Measurements from ENCODE around the gene PSMD6.

- TF ChIP-seq, protein P1, sequence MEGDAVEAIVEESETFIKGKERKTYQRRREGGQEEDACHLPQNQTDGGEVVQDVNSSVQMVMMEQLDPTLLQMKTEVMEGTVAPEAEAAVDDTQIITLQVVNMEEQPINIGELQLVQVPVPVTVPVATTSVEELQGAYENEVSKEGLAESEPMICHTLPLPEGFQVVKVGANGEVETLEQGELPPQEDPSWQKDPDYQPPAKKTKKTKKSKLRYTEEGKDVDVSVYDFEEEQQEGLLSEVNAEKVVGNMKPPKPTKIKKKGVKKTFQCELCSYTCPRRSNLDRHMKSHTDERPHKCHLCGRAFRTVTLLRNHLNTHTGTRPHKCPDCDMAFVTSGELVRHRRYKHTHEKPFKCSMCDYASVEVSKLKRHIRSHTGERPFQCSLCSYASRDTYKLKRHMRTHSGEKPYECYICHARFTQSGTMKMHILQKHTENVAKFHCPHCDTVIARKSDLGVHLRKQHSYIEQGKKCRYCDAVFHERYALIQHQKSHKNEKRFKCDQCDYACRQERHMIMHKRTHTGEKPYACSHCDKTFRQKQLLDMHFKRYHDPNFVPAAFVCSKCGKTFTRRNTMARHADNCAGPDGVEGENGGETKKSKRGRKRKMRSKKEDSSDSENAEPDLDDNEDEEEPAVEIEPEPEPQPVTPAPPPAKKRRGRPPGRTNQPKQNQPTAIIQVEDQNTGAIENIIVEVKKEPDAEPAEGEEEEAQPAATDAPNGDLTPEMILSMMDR (IDR thresholded peaks at IDR 0.05) = no peak
- no peak for TF ChIP-seq POLR2AphosphoS5 (IDR thresholded peaks at IDR 0.05)
Observed at GRCh38 chr3:64023861-64024223, 548 bp upstream of the PSMD6 start.
